ENCODE measurements around the gene IMPDH1.
A peak's percentile ranks its signal among the peaks of the same experiment; 100 is the strongest.

DNA sequence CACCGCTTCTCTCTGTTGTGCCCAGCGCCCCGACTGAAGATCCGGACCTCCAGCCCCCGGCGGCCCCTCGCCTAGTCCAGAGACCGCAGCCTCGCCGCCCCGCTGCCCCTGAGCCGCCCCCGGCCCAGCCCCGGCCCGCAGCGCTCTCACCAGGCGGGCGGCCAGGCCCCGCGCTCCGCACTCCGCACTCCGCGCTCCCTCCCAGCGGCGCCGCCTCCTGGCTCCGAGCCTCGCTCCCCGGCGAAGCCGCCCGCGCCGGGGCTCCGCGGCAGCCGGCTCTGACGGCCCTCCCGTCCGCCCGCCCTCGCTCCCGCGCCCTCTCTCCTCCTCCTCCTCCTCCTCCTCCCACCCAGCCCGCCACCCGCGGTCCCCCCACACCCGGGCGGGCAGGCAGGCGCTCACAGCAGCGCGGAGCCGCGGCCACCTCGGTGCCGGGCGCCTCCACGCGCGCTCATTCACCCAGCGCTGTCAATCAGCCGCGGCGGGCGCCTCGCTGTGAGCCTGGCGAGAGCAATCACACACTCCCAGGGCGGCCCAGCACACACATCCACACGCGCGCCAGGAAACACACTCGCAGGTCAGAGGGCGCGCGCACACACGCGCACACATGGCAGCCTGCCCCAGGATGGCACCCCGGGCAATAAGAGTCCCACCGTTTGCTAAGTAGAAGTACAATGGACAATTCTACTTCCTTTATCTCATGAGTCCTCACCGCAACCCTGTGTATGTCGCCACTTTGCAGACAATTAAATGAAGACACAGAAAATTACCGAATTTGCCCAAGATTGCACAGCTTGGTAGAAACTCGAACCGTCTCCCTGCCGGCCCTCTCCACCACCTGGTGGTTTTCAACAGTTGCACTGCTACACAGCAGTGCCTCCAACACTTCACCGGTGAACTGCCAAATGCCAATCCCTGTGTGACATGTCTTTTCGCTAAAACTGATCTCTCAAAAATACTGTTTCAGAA is 48.1 kb downstream of the IMPDH1 start, which contains the start of gene PRRT4:
- TF ChIP-seq, protein P1, sequence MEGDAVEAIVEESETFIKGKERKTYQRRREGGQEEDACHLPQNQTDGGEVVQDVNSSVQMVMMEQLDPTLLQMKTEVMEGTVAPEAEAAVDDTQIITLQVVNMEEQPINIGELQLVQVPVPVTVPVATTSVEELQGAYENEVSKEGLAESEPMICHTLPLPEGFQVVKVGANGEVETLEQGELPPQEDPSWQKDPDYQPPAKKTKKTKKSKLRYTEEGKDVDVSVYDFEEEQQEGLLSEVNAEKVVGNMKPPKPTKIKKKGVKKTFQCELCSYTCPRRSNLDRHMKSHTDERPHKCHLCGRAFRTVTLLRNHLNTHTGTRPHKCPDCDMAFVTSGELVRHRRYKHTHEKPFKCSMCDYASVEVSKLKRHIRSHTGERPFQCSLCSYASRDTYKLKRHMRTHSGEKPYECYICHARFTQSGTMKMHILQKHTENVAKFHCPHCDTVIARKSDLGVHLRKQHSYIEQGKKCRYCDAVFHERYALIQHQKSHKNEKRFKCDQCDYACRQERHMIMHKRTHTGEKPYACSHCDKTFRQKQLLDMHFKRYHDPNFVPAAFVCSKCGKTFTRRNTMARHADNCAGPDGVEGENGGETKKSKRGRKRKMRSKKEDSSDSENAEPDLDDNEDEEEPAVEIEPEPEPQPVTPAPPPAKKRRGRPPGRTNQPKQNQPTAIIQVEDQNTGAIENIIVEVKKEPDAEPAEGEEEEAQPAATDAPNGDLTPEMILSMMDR (IDR thresholded peaks at IDR 0.05) = peak in 1 of 4 experiments; percentile 4
- no peak for TF ChIP-seq POLR2A (IDR thresholded peaks at IDR 0.05)
